K562 (cell line): Measurements from ENCODE around the gene SVBP. TPM values are rescaled to one million over a fixed set of nuclear protein-coding genes. Genes with fewer than 3 reads are reported as not detected.

Experiments
- ARNT ChIP-seq, 2 experiments: fragments of 450-650 bp; IDR thresholded peaks; 2 replicates each; pipeline ENCODE4 v1.6.1; 2016; ENCODE audit warnings: mild to moderate bottlenecking in 1 of 2
- BRCA1 ChIP-seq, 2 experiments: fragments of 450-650 bp in 1 of 2; sonication (generic) in 1 of 2; formaldehyde crosslinking in 1 of 2; IDR thresholded peaks; 2 replicates each; pipeline versions ENCODE4 v1.5.0 to v1.6.1; 2017 to 2020; ENCODE audit warnings: mild to moderate bottlenecking in 1 of 2, missing genetic modification reagents in 1 of 2
- BRF1 ChIP-seq: IDR thresholded peaks from 3 replicates; pipeline ENCODE4 v1.6.1; 2011; ENCODE audit warnings: borderline replicate concordance, mild to moderate bottlenecking; ENCODE audit not compliant: insufficient read length; ENCODE audit errors: extremely low read depth
- COPS2 ChIP-seq: fragments of 450-650 bp; conservative IDR thresholded peaks from 2 replicates; pipeline ENCODE4 v1.6.1; 2016; ENCODE audit warnings: mild to moderate bottlenecking, moderate library complexity
- EP300 ChIP-seq: IDR thresholded peaks from 2 replicates; pipeline ENCODE4 v1.6.1; 2012; ENCODE audit warnings: low read length, improper control_type of control experiment
- GATAD2A ChIP-seq: fragments of 450-650 bp; IDR thresholded peaks from 2 replicates; pipeline ENCODE4 v1.6.1; 2017
- KAT2B ChIP-seq: IDR thresholded peaks from one replicate; pipeline ENCODE4 v1.6.1; 2012; ENCODE audit warnings: low read depth, mild to moderate bottlenecking, control low read depth, inconsistent platforms, low read length, moderate library complexity
- KLF6 ChIP-seq: fragments of 250-450 bp; sonication (Bioruptor Pico); IDR thresholded peaks from 2 replicates; pipeline ENCODE4 v1.4.0; 2020; ENCODE audit warnings: mild to moderate bottlenecking, moderate library complexity, borderline replicate concordance
- POLR2AphosphoS2 ChIP-seq: IDR thresholded peaks from 2 replicates; pipeline ENCODE4 v1.6.1; 2012; ENCODE audit warnings: low read length, improper control_type of control experiment
- PTTG1 ChIP-seq: fragments of 450-650 bp; IDR thresholded peaks from 2 replicates; pipeline ENCODE4 v1.6.1; 2016; ENCODE audit warnings: low read depth, mild to moderate bottlenecking, missing genetic modification characterization, missing compliant biosample characterization
- PURB ChIP-seq: sonication (generic); formaldehyde crosslinking; IDR thresholded peaks from 2 replicates; pipeline ENCODE4 v1.9.0; 2021; ENCODE audit warnings: low read depth, mild to moderate bottlenecking, missing genetic modification reagents
- SIN3A ChIP-seq, 2 experiments: fragments of 150-350 bp in 1 of 2; IDR thresholded peaks; 2 replicates each; pipeline ENCODE4 v1.6.1; 2011 to 2016; ENCODE audit warnings: borderline replicate concordance in 2 of 2, low read depth in 2 of 2, low read length in 2 of 2, mild to moderate bottlenecking in 2 of 2, moderate library complexity in 2 of 2; ENCODE audit not compliant: control insufficient read depth in 1 of 2
- TAF7 ChIP-seq: fragments of 450-650 bp; IDR thresholded peaks from 2 replicates; pipeline ENCODE4 v1.6.1; 2016; ENCODE audit warnings: missing genetic modification characterization, missing compliant biosample characterization
- ZNF197 ChIP-seq: fragments of 200-800 bp; sonication (Bioruptor generic); IDR thresholded peaks from 2 replicates; pipeline ENCODE4 v1.6.1; 2016; ENCODE audit warnings: low read depth, missing genetic modification characterization, missing compliant biosample characterization
- ZNF232 ChIP-seq: sonication (generic); formaldehyde crosslinking; IDR thresholded peaks from 2 replicates; pipeline ENCODE4 v1.8.0; 2022; ENCODE audit warnings: mild to moderate bottlenecking, missing genetic modification reagents
- ZNF785 ChIP-seq: fragments of 250-450 bp; sonication (Bioruptor Pico); IDR thresholded peaks from 2 replicates; pipeline ENCODE4 v1.4.0; 2020; ENCODE audit warnings: mild to moderate bottlenecking
- polyA plus RNA-seq, 8 experiments: library from polyadenylated mRNA; depleted of rRNA in 4 of 8; stranded (reverse) in 5 of 8; unstranded in 3 of 8; fragments of >200 nt; fragmentation: Nextera tagmentation in 2 of 8; fragmentation: Illumina TruSeq in 1 of 8; extraction: Ambion mirVana in 2 of 8; extraction: Trizol in 1 of 8; gene quantifications; 2 replicates each; pipeline versions ENCODE4 v1.2.1 to v1.2.3, GENCODE V29; 2011 to 2014; ENCODE audit warnings: inconsistent platforms in 1 of 8, missing spikeins in 1 of 8
- total RNA-seq, 7 experiments: library from RNA; depleted of rRNA in 6 of 7; stranded (reverse); fragments of >200 nt in 6 of 7; fragmentation: Illumina TruSeq in 2 of 7; extraction: Trizol in 2 of 7; gene quantifications; 2 replicates each; pipeline versions ENCODE4 v1.2.1 to v1.2.3, GENCODE V29; 2011 to 2021; ENCODE audit warnings: low replicate concordance in 1 of 7
- TF ChIP-seq, protein P1 (sequence below), 2 experiments: IDR thresholded peaks; 2 replicates each; pipeline ENCODE4 v1.6.1; 2011; ENCODE audit warnings: borderline replicate concordance in 1 of 2, control low read depth in 1 of 2, low read depth in 1 of 2, low read length in 1 of 2, mild to moderate bottlenecking in 1 of 2, mixed read lengths in 1 of 2, moderate library complexity in 1 of 2; ENCODE audit not compliant: insufficient read depth in 1 of 2, insufficient read length in 1 of 2, poor library complexity in 1 of 2, severe bottlenecking in 1 of 2; ENCODE audit errors: extremely low read depth in 1 of 2
- TF ChIP-seq, protein P2 (sequence below): sonication (generic); formaldehyde crosslinking; IDR thresholded peaks from 2 replicates; pipeline ENCODE4 v1.8.0; 2023; ENCODE audit warnings: missing genetic modification reagents, mild to moderate bottlenecking, borderline replicate concordance
- TF ChIP-seq, protein P3 (sequence below): conservative IDR thresholded peaks from 2 replicates; pipeline ENCODE4 v1.6.1; 2011; ENCODE audit warnings: low read depth, mild to moderate bottlenecking, low read length; ENCODE audit not compliant: control insufficient read depth

The SVBP gene
- total and polyA plus RNA-seq, 9 of the 15 experiments (the other 6 are each of a cell fraction or from before 2014, with no cell fraction given) = 31.7 to 49.7 (median 40.0) TPM

DNA sequence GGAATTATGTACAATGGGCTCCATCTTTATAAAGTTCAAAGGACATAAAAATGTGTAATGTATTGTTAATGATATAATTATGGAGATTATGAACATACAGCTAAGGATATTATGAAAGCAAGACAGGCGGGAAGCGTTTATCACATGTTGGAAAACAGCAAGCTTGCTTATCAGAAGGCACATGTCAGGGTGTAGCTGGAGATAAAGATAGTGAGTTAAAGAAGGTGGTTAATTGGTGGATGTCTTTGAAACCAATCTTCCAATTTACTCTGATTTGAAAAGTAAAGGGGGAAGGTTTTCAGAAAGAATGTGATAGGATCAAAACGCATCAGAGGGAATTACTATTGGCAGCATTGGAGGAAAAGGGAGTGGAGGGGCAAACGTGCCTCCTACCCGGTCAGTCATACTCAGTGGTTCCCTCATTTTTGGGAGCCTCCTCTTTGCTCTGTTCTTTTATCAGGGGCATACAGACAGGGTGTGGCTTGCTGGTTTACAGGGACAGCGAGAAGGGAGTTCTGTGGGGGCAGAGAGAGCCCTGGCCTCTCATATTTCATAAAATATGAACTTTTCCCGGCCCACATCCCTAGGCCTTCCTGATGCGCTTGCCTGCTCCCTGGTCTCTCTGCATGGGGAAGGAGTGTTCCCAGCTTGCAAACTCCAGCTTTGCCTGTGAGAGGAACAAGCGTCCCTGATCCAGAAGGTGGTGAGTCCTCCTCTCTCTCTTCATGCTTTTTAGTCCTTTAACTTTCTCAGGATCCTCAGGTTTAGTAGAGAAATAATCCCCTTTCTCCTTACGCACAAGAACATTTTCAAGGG is 8.0 kb upstream of the SVBP start (continued):
- TF ChIP-seq PURB (CRISPR knock-in tag) (no peak), PTTG1 (no peak), GATAD2A (peak; percentile 82; the same call in 1 of the 2 replicates), ZNF197 (CRISPR knock-in tag) (no peak), COPS2 (no peak), ARNT (IDR thresholded peaks at IDR 0.05) (peak; percentile 96 to 98), POLR2AphosphoS2 (no peak; the same call in 1 of the 2 replicates), ZNF785 (CRISPR knock-in tag) (no peak), TAF7 (no peak), BRF1 (no peak), SIN3A (IDR thresholded peaks at IDR 0.05; ENCODE audit: borderline replicate concordance in 2 of 2, control insufficient read depth in 1 of 2, low read depth in 2 of 2, low read length in 2 of 2) (peak in 1 of 2 experiments; percentile 78; a peak in 1 of 4 replicates), KLF6 (no peak), ZNF232 (CRISPR knock-in tag) (no peak), BRCA1 (IDR thresholded peaks at IDR 0.05) (no peak), BRCA1 (CRISPR knock-in tag; IDR thresholded peaks at IDR 0.05) (no peak), EP300 (peak; percentile 93), KAT2B (no peak)
- TF ChIP-seq, protein P1, sequence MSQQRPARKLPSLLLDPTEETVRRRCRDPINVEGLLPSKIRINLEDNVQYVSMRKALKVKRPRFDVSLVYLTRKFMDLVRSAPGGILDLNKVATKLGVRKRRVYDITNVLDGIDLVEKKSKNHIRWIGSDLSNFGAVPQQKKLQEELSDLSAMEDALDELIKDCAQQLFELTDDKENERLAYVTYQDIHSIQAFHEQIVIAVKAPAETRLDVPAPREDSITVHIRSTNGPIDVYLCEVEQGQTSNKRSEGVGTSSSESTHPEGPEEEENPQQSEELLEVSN (IDR thresholded peaks at IDR 0.05; ENCODE audit: borderline replicate concordance in 1 of 2, extremely low read depth in 1 of 2, insufficient read depth in 1 of 2, insufficient read length in 1 of 2, low read depth in 1 of 2, low read length in 1 of 2, poor library complexity in 1 of 2, severe bottlenecking in 1 of 2) = peak; percentile 58 to 68
- TF ChIP-seq, protein P2, sequence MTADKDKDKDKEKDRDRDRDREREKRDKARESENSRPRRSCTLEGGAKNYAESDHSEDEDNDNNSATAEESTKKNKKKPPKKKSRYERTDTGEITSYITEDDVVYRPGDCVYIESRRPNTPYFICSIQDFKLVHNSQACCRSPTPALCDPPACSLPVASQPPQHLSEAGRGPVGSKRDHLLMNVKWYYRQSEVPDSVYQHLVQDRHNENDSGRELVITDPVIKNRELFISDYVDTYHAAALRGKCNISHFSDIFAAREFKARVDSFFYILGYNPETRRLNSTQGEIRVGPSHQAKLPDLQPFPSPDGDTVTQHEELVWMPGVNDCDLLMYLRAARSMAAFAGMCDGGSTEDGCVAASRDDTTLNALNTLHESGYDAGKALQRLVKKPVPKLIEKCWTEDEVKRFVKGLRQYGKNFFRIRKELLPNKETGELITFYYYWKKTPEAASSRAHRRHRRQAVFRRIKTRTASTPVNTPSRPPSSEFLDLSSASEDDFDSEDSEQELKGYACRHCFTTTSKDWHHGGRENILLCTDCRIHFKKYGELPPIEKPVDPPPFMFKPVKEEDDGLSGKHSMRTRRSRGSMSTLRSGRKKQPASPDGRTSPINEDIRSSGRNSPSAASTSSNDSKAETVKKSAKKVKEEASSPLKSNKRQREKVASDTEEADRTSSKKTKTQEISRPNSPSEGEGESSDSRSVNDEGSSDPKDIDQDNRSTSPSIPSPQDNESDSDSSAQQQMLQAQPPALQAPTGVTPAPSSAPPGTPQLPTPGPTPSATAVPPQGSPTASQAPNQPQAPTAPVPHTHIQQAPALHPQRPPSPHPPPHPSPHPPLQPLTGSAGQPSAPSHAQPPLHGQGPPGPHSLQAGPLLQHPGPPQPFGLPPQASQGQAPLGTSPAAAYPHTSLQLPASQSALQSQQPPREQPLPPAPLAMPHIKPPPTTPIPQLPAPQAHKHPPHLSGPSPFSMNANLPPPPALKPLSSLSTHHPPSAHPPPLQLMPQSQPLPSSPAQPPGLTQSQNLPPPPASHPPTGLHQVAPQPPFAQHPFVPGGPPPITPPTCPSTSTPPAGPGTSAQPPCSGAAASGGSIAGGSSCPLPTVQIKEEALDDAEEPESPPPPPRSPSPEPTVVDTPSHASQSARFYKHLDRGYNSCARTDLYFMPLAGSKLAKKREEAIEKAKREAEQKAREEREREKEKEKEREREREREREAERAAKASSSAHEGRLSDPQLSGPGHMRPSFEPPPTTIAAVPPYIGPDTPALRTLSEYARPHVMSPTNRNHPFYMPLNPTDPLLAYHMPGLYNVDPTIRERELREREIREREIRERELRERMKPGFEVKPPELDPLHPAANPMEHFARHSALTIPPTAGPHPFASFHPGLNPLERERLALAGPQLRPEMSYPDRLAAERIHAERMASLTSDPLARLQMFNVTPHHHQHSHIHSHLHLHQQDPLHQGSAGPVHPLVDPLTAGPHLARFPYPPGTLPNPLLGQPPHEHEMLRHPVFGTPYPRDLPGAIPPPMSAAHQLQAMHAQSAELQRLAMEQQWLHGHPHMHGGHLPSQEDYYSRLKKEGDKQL (CRISPR knock-in tag) = no peak
- TF ChIP-seq, protein P3, sequence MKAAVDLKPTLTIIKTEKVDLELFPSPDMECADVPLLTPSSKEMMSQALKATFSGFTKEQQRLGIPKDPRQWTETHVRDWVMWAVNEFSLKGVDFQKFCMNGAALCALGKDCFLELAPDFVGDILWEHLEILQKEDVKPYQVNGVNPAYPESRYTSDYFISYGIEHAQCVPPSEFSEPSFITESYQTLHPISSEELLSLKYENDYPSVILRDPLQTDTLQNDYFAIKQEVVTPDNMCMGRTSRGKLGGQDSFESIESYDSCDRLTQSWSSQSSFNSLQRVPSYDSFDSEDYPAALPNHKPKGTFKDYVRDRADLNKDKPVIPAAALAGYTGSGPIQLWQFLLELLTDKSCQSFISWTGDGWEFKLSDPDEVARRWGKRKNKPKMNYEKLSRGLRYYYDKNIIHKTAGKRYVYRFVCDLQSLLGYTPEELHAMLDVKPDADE = 0 out of 2 replicates have a peak, but pooled peaks have one; percentile 44
